KMS-11 (cell line): ENCODE results near the gene SUSD6.

Experiments
- H2AFZ ChIP-seq: fragments of 200-600 bp; sonication (generic); 2 replicates; pipeline ENCODE4 v1.6.1; 2016; ENCODE audit warnings: antibody characterized with exemption, mixed run types, low read depth
- H3K27ac ChIP-seq: fragments of 200-600 bp; sonication (generic); 2 replicates; pipeline ENCODE4 v1.6.1; 2016; ENCODE audit warnings: mild to moderate bottlenecking, mixed run types
- H3K27me3 ChIP-seq: fragments of 200-600 bp; sonication (generic); 2 replicates; pipeline ENCODE4 v1.6.1; 2017; ENCODE audit warnings: mild to moderate bottlenecking, low read depth, mixed run types, moderate library complexity; ENCODE audit not compliant: insufficient read depth
- H3K36me3 ChIP-seq: fragments of 200-600 bp; sonication (generic); 2 replicates; pipeline ENCODE4 v1.6.1; 2017; ENCODE audit warnings: mild to moderate bottlenecking, mixed run types; ENCODE audit not compliant: insufficient read depth
- H3K4me1 ChIP-seq: fragments of 200-600 bp; sonication (generic); 2 replicates; pipeline ENCODE4 v1.6.1; 2016; ENCODE audit warnings: mild to moderate bottlenecking, low read depth, mixed run types; ENCODE audit not compliant: poor library complexity, severe bottlenecking
- H3K4me2 ChIP-seq: fragments of 200-600 bp; sonication (generic); 2 replicates; pipeline ENCODE4 v1.7.0; 2016; ENCODE audit warnings: mild to moderate bottlenecking, mixed run types
- H3K4me3 ChIP-seq: fragments of 200-600 bp; sonication (generic); IDR thresholded peaks from 2 replicates; pipeline ENCODE4 v1.6.1; 2017; ENCODE audit warnings: low read depth, low read length, mixed read lengths; ENCODE audit not compliant: insufficient read depth
- H3K79me2 ChIP-seq: fragments of 200-600 bp; sonication (generic); 2 replicates; pipeline ENCODE4 v1.6.1; 2016; ENCODE audit warnings: low read depth, mixed run types; ENCODE audit not compliant: insufficient read depth
- H3K9ac ChIP-seq: fragments of 200-600 bp; sonication (generic); 2 replicates; pipeline ENCODE4 v1.6.1; 2016; ENCODE audit warnings: mild to moderate bottlenecking, mixed run types
- H4K20me1 ChIP-seq: fragments of 200-600 bp; sonication (generic); 2 replicates; pipeline ENCODE4 v1.6.1; 2016; ENCODE audit warnings: mild to moderate bottlenecking, mixed run types; ENCODE audit not compliant: insufficient read depth
- TF ChIP-seq, protein P1 (sequence below): fragments of 200-600 bp; sonication (generic); conservative IDR thresholded peaks from 2 replicates; pipeline ENCODE4 v1.6.1; 2017; ENCODE audit warnings: low read depth, mild to moderate bottlenecking, antibody characterized with exemption, low read length, moderate library complexity, mixed read lengths

The SUSD6 gene

DNA sequence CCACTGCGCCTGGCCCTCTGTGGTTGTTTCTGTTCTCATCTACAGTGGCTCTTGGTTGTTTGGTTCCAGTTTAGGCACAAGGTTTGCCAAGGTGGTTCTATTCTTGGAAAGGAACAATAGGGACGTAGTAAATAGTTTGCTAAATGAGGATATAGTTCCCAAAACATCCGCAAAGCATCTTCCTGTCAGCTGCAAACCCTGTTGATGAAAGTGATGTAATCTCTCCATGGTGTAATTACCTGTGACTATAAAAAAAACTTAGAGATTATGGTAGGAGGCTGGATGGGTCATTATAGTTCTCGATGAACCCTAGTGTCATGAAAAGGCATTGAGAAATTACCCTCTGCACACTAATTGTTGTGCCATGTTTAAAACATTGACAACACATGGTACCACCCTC, 52.9 kb downstream of the SUSD6 start:
- Histone ChIP-seq H3K79me2 (no peaks in the 10 kb centered on the region), H2AFZ (no peak overlapping the region), H3K9ac (no peak overlapping the region), H3K27ac (no peak overlapping the region), H3K4me3 (no peak overlapping the region), H3K4me1 (no peaks in the 10 kb centered on the region), H3K27me3 (no peaks in the 10 kb centered on the region), H3K4me2 (no peak overlapping the region), H4K20me1 (no peaks in the 10 kb centered on the region), H3K36me3 (no peaks in the 10 kb centered on the region)
- TF ChIP-seq, protein P1, sequence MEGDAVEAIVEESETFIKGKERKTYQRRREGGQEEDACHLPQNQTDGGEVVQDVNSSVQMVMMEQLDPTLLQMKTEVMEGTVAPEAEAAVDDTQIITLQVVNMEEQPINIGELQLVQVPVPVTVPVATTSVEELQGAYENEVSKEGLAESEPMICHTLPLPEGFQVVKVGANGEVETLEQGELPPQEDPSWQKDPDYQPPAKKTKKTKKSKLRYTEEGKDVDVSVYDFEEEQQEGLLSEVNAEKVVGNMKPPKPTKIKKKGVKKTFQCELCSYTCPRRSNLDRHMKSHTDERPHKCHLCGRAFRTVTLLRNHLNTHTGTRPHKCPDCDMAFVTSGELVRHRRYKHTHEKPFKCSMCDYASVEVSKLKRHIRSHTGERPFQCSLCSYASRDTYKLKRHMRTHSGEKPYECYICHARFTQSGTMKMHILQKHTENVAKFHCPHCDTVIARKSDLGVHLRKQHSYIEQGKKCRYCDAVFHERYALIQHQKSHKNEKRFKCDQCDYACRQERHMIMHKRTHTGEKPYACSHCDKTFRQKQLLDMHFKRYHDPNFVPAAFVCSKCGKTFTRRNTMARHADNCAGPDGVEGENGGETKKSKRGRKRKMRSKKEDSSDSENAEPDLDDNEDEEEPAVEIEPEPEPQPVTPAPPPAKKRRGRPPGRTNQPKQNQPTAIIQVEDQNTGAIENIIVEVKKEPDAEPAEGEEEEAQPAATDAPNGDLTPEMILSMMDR, result no peak

DNA sequence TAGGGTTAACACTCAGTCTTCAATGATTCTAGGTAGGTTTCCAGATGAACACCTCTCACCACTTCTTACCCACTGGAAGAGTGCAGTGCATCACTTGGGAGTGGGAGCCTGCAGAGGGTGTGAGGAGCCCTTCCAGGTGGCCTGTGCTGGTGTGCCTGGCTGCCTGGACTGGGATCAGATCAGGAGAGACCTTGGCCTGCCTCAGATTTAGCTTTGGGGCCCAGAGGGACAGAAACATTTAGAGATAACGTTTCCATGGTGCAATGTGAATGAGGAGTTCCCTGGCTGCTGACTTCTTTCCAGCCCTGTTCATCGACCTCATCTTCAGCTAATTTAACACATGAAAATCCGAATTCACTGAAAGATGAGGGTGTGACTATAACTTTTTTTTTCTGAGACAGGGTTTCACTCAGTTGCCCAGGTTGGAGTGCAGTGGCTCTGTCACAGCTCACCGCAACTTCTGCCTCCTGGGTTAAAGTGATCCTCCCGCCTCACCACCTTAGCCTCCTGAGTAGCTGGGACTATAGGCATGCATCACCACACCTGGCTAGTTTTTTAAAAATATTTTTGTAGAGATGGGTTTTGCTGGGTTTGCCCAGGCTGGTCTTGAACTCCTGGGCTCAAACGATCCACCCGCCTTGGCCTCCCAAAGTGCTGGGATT, 53.6 kb downstream of the SUSD6 start:
- no peaks in the 10 kb centered on the region for H3K79me2 ChIP-seq
- H3K4me2 ChIP-seq, result no peak overlapping the region
- H4K20me1 ChIP-seq, result no peaks in the 10 kb centered on the region

DNA sequence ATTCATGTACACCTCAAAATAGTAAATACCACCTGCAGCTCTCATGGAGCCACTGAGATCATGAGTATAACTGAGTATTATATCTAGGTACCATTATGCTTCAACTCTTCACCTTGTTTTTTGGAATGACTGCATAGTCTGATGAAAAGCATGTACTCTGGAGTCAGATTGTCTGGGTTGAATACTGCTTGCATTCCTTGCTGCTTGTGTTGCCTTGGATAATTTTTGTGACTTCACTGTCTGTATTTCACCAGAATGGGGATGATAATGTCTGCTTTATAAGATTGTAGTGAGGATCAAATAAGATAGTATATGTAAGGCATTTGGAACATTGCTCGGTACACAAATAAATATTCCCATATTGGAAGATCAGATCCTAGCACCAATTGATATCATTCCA, 54.2 kb downstream of the SUSD6 start:
- TF ChIP-seq, protein P1, result no peak
- no peak overlapping the region for H2AFZ ChIP-seq
- no peaks in the 10 kb centered on the region for H3K79me2 ChIP-seq
- no peaks in the 10 kb centered on the region for H3K27me3 ChIP-seq
- no peaks in the 10 kb centered on the region for H3K36me3 ChIP-seq
- H3K4me2 ChIP-seq, result no peak overlapping the region
- H3K27ac ChIP-seq, result no peak overlapping the region
- H3K9ac ChIP-seq, result no peak overlapping the region
- no peaks in the 10 kb centered on the region for H3K4me1 ChIP-seq
- no peak overlapping the region for H3K4me3 ChIP-seq
- H4K20me1 ChIP-seq, result no peaks in the 10 kb centered on the region

More for the DNA sequence above, 53.6 kb downstream of the SUSD6 start:
- Histone ChIP-seq H3K27ac (no peak overlapping the region), H3K4me3 (no peak overlapping the region), H3K36me3 (no peaks in the 10 kb centered on the region), H3K9ac (no peak overlapping the region), H2AFZ (no peak overlapping the region), H3K27me3 (no peaks in the 10 kb centered on the region), H3K4me1 (no peaks in the 10 kb centered on the region)
- TF ChIP-seq, protein P1, result no peak

DNA sequence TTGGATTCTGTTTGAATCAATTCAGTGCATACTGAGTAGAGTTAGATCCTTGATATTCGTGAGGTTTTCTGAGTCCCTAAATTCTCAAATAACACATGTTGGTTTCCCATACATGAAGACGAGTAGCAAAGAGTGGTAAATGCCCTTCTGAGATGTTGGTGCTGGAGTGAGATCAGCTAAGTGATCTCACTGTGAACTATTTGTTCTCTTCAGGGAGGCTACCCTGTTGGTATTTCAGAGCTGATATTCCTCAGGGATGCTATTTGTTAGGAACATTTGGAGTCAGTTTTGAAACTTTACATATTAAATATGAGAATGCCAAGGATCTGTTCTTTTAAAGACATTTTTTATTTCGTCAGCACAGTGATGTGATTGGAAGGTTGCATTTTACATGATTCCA, 54.7 kb downstream of the SUSD6 start:
- Histone ChIP-seq H3K9ac (no peak overlapping the region), H3K36me3 (no peaks in the 10 kb centered on the region), H3K27me3 (no peaks in the 10 kb centered on the region), H3K27ac (no peak overlapping the region), H3K79me2 (no peaks in the 10 kb centered on the region), H3K4me2 (no peak overlapping the region), H3K4me3 (no peak overlapping the region), H2AFZ (no peak overlapping the region), H3K4me1 (no peaks in the 10 kb centered on the region), H4K20me1 (no peaks in the 10 kb centered on the region)
- TF ChIP-seq, protein P1, result no peak
